Nucleus accumbens (tissue), 56 donors: Measurements from ENCODE around the gene CTPS2.
"Not testable (repeated sequence)": the region's sequence is repeated elsewhere in the genome, so short reads cannot be mapped to it uniquely, and the experiment has no call there.

ENCODE experiments used
- DNase-seq, 56 donors: peaks; one replicate each; lab custom pipeline; 2025; lab: John Stamatoyannopoulos, UW

Gene CTPS2

GRCh38 chrX:16575388-16575787 lies 137.1 kb downstream of the CTPS2 start:
- not testable (repeated sequence) for DNase-seq

GRCh38 chrX:16573781-16574180 lies 138.7 kb downstream of the CTPS2 start:
- no peak for DNase-seq

GRCh38 chrX:16567681-16568080 lies 144.8 kb downstream of the CTPS2 start:
- DNase-seq: no peak

GRCh38 chrX:16566571-16566970 lies 145.9 kb downstream of the CTPS2 start:
- no peak for DNase-seq

- DNase-seq: no peak
These were observed 152.3 kb downstream of the CTPS2 start for GRCh38 chrX:16560173-16560572.

- no peak for DNase-seq
These were observed 153.3 kb downstream of the CTPS2 start for GRCh38 chrX:16559206-16559619.

- DNase-seq: no peak
These were observed 154.0 kb downstream of the CTPS2 start for GRCh38 chrX:16558489-16558888.

- DNase-seq: no peak
These were observed 159.9 kb downstream of the CTPS2 start for GRCh38 chrX:16552546-16552945.

- no peak for DNase-seq
These were observed 164.8 kb downstream of the CTPS2 start for GRCh38 chrX:16547644-16548043.

- DNase-seq: no peak
These were observed 167.5 kb downstream of the CTPS2 start for GRCh38 chrX:16544969-16545368.
